ENCODE results near the gene RBL1.

- TF ChIP-seq CTCF (IDR thresholded peaks at IDR 0.05; ENCODE audit: insufficient read depth, low read length) (no peak), REST (IDR thresholded peaks at IDR 0.05; ENCODE audit: insufficient replicate concordance, low read depth) (no peak), POLR2AphosphoS5 (IDR thresholded peaks at IDR 0.05; ENCODE audit: low read depth) (no peak)
Observed at GRCh38 chr20:37055276-37055675, 40.5 kb downstream of the RBL1 start.
